Trophoblast cell (in vitro differentiated cells and primary cell): Measurements from ENCODE around the gene SLC17A3.

Experiments
- DNase-seq, 2 donors: peaks; one replicate each; pipeline ENCODE4 v3.0.0-alpha.2; 2016
- H2AFZ ChIP-seq: 2 replicates; pipeline ENCODE4 v1.6.1; 2013; ENCODE audit warnings: low read length, moderate library complexity, mild to moderate bottlenecking; ENCODE audit not compliant: insufficient read depth, poor library complexity
- H2AK5ac ChIP-seq: 2 replicates; pipeline ENCODE4 v1.6.1; 2013; ENCODE audit warnings: mild to moderate bottlenecking, low read length
- H2BK120ac ChIP-seq: 2 replicates; pipeline ENCODE4 v1.6.1; 2013; ENCODE audit warnings: low read length, mild to moderate bottlenecking, moderate library complexity; ENCODE audit not compliant: insufficient read depth, poor library complexity
- H2BK12ac ChIP-seq: 2 replicates; pipeline ENCODE4 v1.6.1; 2013; ENCODE audit warnings: mild to moderate bottlenecking, low read length, moderate library complexity
- H2BK5ac ChIP-seq: 2 replicates; pipeline ENCODE4 v1.6.1; 2013; ENCODE audit warnings: low read length, low read depth, moderate library complexity, mild to moderate bottlenecking; ENCODE audit not compliant: poor library complexity
- H3K14ac ChIP-seq: 2 replicates; pipeline ENCODE4 v1.6.1; 2013; ENCODE audit warnings: mild to moderate bottlenecking, low read length
- H3K18ac ChIP-seq: 2 replicates; pipeline ENCODE4 v1.6.1; 2013; ENCODE audit warnings: mild to moderate bottlenecking, low read length
- H3K23ac ChIP-seq: 2 replicates; pipeline ENCODE4 v1.6.1; 2013; ENCODE audit warnings: low read length
- H3K27ac ChIP-seq: 2 replicates; pipeline ENCODE4 v1.5.1; 2013; ENCODE audit warnings: low read depth, mild to moderate bottlenecking, inconsistent platforms, low read length, moderate library complexity
- H3K27me3 ChIP-seq: 2 replicates; pipeline ENCODE4 v1.6.1; 2013; ENCODE audit warnings: inconsistent platforms, mild to moderate bottlenecking, low read length, moderate library complexity; ENCODE audit not compliant: insufficient read depth
- H3K36me3 ChIP-seq, 2 experiments: 1 replicate in 1 of 2; 2 replicates in 1 of 2; pipeline ENCODE4 v1.6.1; 2013; ENCODE audit warnings: low read length in 2 of 2, mild to moderate bottlenecking in 2 of 2, moderate library complexity in 1 of 2; ENCODE audit not compliant: insufficient read depth in 2 of 2, control insufficient read depth in 1 of 2
- H3K4ac ChIP-seq: 2 replicates; pipeline ENCODE4 v1.6.1; 2013; ENCODE audit warnings: low read depth, mild to moderate bottlenecking, low read length, moderate library complexity
- H3K4me1 ChIP-seq, 2 experiments: 1 replicate in 1 of 2; 2 replicates in 1 of 2; pipeline ENCODE4 v1.6.1; 2013; ENCODE audit warnings: low read length in 2 of 2, mild to moderate bottlenecking in 2 of 2, moderate library complexity in 1 of 2; ENCODE audit not compliant: insufficient read depth in 2 of 2, control insufficient read depth in 1 of 2
- H3K4me2 ChIP-seq: 2 replicates; pipeline ENCODE4 v1.6.1; 2013; ENCODE audit warnings: inconsistent platforms, mild to moderate bottlenecking, low read length, moderate library complexity
- H3K4me3 ChIP-seq: 2 replicates; pipeline ENCODE4 v1.5.1; 2013; ENCODE audit warnings: mild to moderate bottlenecking, low read depth, low read length, inconsistent platforms
- H3K79me1 ChIP-seq: one replicate; pipeline ENCODE4 v1.6.1; 2013; ENCODE audit warnings: low read length
- H3K79me2 ChIP-seq: 2 replicates; pipeline ENCODE4 v1.6.1; 2013; ENCODE audit warnings: low read length, mild to moderate bottlenecking; ENCODE audit not compliant: control insufficient read depth, insufficient read depth, poor library complexity
- H3K9ac ChIP-seq: 2 replicates; pipeline ENCODE4 v1.6.1; 2013; ENCODE audit warnings: mild to moderate bottlenecking, low read length
- H3K9me3 ChIP-seq: 2 replicates; pipeline ENCODE4 v1.6.1; 2013; ENCODE audit warnings: low read depth, mild to moderate bottlenecking, control low read depth, inconsistent platforms, low read length; ENCODE audit not compliant: insufficient read depth
- H4K12ac ChIP-seq: 2 replicates; pipeline ENCODE4 v1.6.1; 2013; ENCODE audit warnings: low read depth, mild to moderate bottlenecking, low read length, moderate library complexity
- H4K8ac ChIP-seq: 2 replicates; pipeline ENCODE4 v1.6.1; 2013; ENCODE audit warnings: low read depth, mild to moderate bottlenecking, low read length, moderate library complexity
- H4K91ac ChIP-seq: one replicate; pipeline ENCODE4 v1.6.1; 2013; ENCODE audit warnings: low read depth, mild to moderate bottlenecking, low read length, moderate library complexity
- WGBS: extraction: QIAGEN DNeasy Blood & Tissue Kit; methylation state at CpG from one replicate; pipeline ENCODE4 v1.1.7; 2013; ENCODE audit warnings: missing lambda C conversion rate; ENCODE audit not compliant: insufficient read length, insufficient coverage; ENCODE audit errors: extremely low coverage; 5-methylcytosine and 5-hydroxymethylcytosine counted together

SLC17A3 gene

DNA sequence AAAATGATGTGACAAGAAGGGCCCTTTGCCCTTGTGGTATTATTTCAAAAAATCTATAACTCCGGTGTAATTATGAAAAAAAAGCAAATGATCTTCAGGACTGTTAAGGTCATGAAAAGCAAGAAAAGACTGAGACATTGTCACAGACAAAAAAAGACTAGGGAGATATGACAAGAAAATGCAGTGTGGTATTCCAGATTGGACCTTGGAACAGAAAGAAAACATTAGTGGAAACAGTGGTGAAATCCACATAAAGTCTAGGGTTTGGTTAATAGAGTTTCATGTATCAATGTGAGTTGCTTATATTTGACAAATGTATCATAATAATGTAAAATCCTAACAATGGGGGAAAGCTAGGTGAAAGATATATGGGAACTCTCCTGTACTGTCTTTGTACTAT is 26.8 kb upstream of the SLC17A3 start:
- Histone ChIP-seq H3K27ac (no peak overlapping the region), H2AK5ac (no peak overlapping the region), H3K9me3 (no peaks in the 10 kb centered on the region), H3K14ac (no peak overlapping the region), H3K27me3 (no peaks in the 10 kb centered on the region), H4K8ac (no peak overlapping the region), H4K12ac (no peak overlapping the region), H2BK120ac (no peak overlapping the region), H3K4me2 (no peak overlapping the region), H3K9ac (no peak overlapping the region), H3K79me1 (no peaks in the 10 kb centered on the region), H2AFZ (no peak overlapping the region), H4K91ac (no peak overlapping the region), H2BK5ac (no peak overlapping the region), H2BK12ac (no peak overlapping the region), H3K4me1 (peaks cover 0 to 2% of the 10 kb centered on the region in 2 experiments), H3K18ac (no peak overlapping the region), H3K23ac (no peak overlapping the region), H3K4ac (no peak overlapping the region), H3K4me3 (no peak overlapping the region), H3K79me2 (no peaks in the 10 kb centered on the region), H3K36me3 (no peaks in the 10 kb centered on the region)
- no CpG with 5 or more reads among the region's 1 CpG for WGBS
- no peak for DNase-seq

DNA sequence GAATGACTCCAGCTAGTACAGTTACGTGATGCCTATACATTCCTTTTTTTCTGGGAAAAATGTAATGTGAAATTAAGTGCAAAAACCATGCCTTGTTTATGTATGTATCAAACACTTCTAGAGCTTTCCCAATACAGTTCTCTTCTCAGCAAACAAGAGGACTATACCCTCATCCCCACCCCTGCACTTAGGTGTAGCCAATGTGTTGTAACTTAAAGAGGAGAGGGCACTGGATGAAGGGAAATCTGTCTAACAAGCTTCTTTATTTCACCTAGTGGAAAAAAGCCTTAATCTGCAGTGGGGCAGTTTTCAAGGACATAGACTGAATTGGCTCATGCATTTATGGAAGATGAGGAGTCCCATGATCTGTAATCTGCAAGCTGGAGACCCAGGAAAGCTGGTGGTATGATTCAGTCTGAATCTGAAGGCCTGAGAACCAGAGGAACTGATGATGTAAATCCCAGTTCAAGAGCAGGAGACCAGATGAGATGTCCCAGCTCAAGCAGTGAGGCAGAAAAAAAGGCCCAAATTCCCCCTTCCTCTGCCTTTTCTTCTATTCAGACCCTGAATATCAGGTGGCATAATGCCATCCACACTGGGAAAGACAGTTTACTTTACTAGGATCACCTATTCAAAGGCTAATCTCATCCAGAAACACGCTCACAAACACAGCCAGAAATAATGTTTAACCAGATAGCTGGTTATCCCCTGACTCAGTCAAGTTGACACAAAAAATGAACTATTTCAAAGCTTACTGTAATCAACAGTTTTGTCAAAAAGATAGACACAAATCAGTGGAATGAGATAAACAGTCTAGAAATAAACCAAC is 25.8 kb upstream of the SLC17A3 start:
- Histone ChIP-seq H3K23ac (no peak overlapping the region), H3K9ac (no peak overlapping the region), H3K4me2 (no peak overlapping the region), H2AK5ac (no peak overlapping the region), H3K4ac (no peak overlapping the region), H2AFZ (no peak overlapping the region), H3K9me3 (no peaks in the 10 kb centered on the region), H3K79me2 (no peaks in the 10 kb centered on the region), H2BK12ac (no peak overlapping the region), H3K14ac (no peak overlapping the region), H3K4me1 (peaks cover 0 to 2% of the 10 kb centered on the region in 2 experiments), H4K91ac (no peak overlapping the region), H3K79me1 (no peaks in the 10 kb centered on the region), H2BK120ac (no peak overlapping the region), H3K4me3 (no peak overlapping the region), H4K8ac (no peak overlapping the region), H3K27me3 (no peaks in the 10 kb centered on the region), H3K27ac (no peak overlapping the region), H3K36me3 (no peaks in the 10 kb centered on the region), H4K12ac (no peak overlapping the region), H3K18ac (no peak overlapping the region), H2BK5ac (no peak overlapping the region)
- no peak for DNase-seq
- WGBS = no CpG with 5 or more reads among the region's 2 CpGs

DNA sequence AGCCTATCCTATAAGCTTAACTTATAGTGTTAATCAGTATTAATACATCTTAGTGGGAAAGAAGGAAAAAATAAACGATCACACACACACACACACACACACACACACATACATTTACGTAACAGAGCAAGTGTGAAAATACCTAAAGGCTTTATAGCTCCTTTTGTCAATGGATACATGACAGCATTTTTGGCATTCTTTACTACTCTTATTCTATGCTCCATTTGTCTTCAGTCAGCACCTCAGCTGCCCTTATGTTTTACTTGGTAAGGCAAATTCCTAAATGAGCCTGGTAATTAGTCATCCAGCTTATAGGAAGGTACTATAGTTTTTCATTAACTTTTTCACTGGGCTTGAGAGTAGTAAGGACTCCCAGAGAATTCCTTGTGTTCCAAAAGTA is 25.1 kb upstream of the SLC17A3 start:
- no peak overlapping the region for H3K23ac ChIP-seq
- H4K8ac ChIP-seq = no peak overlapping the region
- no peak overlapping the region for H3K4me3 ChIP-seq
- H2BK5ac ChIP-seq = no peak overlapping the region
- no peak overlapping the region for H3K4ac ChIP-seq
- no peak overlapping the region for H3K18ac ChIP-seq
- no peaks in the 10 kb centered on the region for H3K36me3 ChIP-seq
- no peaks in the 10 kb centered on the region for H3K27me3 ChIP-seq
- H2AK5ac ChIP-seq = no peak overlapping the region
- no peaks in the 10 kb centered on the region for H3K79me2 ChIP-seq
- H3K9ac ChIP-seq = no peak overlapping the region
- DNase-seq = peak; percentile 34 to 84
- no peak overlapping the region for H2BK12ac ChIP-seq
- no peaks in the 10 kb centered on the region for H3K9me3 ChIP-seq
- peaks cover 0 to 2% of the 10 kb centered on the region in 2 experiments for H3K4me1 ChIP-seq
- no peak overlapping the region for H3K14ac ChIP-seq
- no peak overlapping the region for H3K4me2 ChIP-seq
- H3K27ac ChIP-seq = no peak overlapping the region
- H3K79me1 ChIP-seq = no peaks in the 10 kb centered on the region
- H4K91ac ChIP-seq = no peak overlapping the region
- no peak overlapping the region for H4K12ac ChIP-seq
- no peak overlapping the region for H2AFZ ChIP-seq
- no CpG with 5 or more reads among the region's 2 CpGs for WGBS
- no peak overlapping the region for H2BK120ac ChIP-seq

DNA sequence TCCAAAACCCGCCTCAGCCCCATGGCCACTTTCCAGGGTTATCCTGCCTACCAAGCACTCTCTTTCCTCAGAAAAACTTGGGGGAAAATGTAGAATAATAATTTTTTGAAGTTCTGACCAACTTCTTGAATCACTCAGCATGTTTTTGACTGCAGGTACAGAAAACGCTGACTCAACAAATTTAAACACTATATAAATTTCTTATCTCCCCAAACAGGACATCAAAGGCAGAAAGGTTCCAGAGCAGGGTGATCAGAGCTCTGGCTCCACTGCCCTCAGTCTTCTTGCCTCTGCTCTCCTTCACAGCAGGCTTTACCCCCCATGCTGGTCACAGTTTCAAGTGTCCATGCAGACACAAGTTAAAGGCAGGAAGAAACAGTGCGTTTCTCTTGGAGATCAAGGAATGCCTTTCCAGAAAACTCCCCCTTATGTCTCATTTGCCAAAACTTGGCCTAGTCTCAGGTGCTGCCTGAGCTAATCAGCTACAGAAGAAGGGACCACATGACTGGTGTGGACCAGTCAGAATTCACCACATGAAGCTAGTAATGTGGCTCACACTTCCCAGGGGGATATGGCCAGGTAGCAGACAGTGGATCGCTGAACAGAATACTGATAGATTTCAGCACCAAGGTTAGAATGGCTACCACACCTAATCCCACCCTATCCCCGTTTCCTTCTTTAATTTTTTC is 24.4 kb upstream of the SLC17A3 start:
- Histone ChIP-seq H4K8ac (no peak overlapping the region), H2BK12ac (no peak overlapping the region), H2AFZ (no peak overlapping the region), H3K9ac (no peak overlapping the region), H3K79me2 (no peaks in the 10 kb centered on the region), H3K4ac (no peak overlapping the region), H2BK120ac (no peak overlapping the region), H3K4me2 (no peak overlapping the region), H3K4me3 (no peak overlapping the region), H2AK5ac (no peak overlapping the region), H3K9me3 (no peaks in the 10 kb centered on the region), H4K12ac (no peak overlapping the region), H3K79me1 (no peaks in the 10 kb centered on the region), H3K36me3 (no peaks in the 10 kb centered on the region), H3K27ac (no peak overlapping the region), H3K23ac (no peak overlapping the region), H2BK5ac (no peak overlapping the region), H3K14ac (no peak overlapping the region), H3K18ac (no peak overlapping the region), H3K27me3 (no peaks in the 10 kb centered on the region), H4K91ac (no peak overlapping the region), H3K4me1 (peaks cover 0 to 2% of the 10 kb centered on the region in 2 experiments)
- WGBS = no CpG with 5 or more reads among the region's 5 CpGs
- DNase-seq = no peak
